Pons (tissue), 1 donor: Measurements from ENCODE around the gene EHMT1.

Source experiments
- DNase-seq: peaks from one replicate; pipeline ENCODE4 v3.0.0-alpha.2; 2016; ENCODE audit warnings: low spot score

Gene EHMT1

DNA sequence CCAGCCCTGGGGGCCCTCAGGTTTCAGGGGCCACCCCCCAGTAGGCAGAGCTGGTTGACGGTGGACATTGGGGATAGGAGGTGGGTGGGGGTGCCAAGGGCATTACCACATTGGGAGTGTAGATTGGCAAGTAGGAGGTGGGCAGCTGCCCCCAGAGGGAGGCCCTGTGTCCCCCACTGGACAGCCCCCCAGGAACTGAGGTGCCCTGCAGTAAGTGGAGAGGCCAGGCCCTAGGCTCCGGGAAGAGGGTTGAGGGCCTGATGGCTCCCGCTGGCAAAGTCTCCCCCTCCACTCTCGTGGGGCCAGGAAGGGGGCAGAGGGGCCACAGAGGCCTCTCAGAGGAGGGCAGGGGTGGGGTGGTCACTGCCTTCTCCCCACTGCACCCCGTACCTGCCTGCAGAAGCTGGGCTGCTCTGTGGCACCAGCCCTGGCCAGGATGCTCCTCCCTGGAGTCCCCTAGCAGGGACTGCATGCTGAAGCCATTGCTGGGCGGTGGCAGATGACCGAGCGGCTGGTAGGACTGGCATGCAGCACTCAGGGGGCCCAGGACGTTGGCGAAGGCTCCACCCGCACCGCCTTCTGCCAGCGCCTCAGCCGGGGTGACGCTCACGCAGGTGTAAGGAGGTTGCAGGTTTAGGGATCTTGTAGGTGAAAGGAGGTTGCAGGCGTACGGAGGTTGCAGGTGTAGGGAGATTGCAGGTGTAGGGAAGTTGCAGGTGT, 169.1 kb downstream of the EHMT1 start:
- no peak for DNase-seq

DNA sequence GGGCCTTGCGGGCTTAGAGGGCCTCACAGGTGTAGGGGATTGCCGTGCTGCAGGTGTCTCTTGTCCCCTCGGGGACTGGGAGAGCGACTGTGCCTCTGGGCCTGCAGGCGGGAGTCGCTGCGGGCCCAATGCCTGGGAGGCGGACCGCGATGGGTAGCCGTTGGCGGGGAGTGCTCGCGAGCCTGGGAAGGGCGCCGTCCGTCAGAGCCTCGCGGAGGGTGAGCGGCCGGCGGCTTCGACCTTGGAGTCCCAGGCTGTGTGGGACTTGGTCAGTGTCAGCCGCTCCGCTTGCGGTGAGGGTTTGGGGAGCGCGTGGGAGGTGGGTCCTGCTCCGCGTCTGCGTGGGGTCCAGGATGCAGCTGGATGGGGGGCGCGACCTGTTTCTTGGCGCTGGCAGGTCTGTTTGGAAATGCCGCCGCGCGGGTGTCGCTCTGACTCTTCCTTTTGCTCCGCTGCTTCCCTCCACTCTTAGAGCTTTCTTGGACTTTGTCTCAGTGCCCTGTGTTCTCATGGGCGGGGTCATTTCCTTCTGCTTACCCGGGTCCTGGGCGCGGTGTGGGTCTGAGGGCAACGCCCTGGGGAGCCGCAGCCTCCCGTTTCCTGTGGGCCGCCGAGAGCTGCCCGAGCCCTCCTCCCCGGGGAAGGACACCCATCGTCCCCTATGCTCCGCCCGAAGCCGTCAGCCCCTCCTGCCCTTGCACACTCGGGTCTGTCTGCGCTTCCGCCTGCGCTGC, 169.9 kb downstream of the EHMT1 start:
- DNase-seq, result no peak

DNA sequence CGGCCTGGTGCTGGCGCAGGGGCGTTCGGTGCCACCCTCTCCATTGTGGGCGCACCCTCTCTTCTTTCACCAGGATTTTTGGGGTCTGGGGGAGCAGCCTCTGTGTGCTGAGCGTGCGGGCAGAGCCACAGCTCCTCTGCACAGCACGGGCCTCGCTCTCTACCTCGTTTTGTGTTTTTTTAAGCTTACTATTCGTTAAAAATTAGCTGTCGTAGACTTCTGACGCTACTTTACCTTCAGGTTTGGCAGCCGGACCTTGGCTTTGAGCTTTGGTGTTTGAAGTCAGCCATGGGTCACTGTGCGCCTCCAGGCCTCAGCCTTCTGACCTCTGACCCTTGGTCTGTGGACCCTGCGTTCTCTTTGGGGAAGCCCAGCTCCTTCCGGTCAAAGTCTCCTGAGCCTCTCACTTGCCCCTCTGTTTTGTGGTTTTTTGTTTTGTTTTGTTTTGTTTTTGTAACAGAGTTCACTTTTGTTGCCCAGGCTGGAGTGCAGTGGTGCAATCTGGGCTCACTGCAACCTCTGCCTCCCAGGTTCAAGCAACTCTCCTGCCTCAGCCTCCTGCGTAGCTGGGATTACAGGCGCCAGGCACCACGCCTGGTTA, 170.6 kb downstream of the EHMT1 start:
- no peak for DNase-seq

DNA sequence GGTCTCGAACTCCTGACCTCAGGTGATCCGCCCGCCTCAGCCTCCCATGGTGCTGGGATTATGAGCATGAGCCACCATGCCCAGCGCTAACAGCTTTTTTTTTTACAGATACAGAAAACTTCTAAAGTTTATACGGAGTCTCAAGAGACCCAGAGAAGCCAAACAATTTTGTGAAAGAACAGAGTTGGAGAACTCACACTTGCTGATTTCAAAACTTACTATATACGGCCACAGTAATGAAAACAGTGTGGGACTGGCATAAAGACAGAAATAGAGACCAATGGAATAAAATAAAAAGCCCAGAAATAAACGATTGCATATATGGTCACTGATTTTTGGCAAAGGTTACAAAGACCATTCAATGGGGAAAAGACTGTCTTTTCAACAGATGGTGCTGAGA, 173.1 kb downstream of the EHMT1 start:
- DNase-seq, result no peak

DNA sequence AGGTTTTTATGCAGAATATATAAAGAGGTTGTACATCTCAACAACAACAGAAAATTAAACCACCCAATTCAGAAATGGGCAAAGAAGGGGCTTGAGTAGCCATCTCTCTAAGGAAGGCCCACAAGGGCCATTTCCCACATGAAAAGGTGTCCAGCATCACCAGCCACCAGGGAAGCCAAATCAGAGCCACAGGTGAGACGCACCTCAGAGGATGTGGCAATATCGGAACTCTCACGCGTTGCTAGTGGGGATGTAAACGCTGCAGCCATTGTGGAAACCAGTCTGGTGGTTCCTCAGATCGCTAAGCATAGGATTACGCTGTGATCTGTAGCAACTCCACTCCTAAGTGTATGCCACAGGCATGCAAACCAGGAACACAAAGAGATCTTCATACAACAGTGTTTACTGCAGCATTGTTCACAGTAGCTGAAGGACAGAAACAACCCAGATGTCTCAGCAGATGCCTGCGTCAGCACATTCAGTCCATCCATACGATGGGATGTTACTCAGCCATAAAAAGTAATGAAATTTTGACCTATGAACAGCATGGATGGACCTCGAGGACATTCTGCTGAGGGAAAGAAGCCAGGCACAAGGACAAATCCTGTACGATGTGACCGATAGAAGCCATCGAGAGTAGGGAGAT, 174.5 kb downstream of the EHMT1 start:
- peak; percentile 91 for DNase-seq

DNA sequence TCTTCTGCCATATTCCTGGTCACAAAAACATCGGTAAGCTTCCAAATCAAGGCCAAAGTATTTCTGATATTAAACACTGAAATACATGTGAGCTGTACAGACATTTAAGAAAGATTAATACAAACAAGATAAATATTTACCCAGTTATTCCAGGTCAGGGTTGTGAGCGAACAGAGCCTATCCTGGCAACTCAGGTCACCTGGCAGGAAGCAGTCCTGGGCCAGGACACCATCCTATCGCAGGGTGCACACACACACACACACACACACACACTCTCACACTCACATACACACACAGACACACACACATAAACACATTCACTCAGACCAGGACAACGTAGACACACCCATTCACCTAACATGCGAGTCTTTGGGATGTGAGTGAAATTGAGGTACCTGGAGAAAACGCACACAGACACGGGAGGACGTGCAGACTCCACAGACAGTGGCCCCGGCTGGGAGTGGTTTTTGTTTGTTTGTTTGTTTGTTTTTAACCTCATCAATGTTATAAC, 176.4 kb downstream of the EHMT1 start:
- no peak for DNase-seq

DNA sequence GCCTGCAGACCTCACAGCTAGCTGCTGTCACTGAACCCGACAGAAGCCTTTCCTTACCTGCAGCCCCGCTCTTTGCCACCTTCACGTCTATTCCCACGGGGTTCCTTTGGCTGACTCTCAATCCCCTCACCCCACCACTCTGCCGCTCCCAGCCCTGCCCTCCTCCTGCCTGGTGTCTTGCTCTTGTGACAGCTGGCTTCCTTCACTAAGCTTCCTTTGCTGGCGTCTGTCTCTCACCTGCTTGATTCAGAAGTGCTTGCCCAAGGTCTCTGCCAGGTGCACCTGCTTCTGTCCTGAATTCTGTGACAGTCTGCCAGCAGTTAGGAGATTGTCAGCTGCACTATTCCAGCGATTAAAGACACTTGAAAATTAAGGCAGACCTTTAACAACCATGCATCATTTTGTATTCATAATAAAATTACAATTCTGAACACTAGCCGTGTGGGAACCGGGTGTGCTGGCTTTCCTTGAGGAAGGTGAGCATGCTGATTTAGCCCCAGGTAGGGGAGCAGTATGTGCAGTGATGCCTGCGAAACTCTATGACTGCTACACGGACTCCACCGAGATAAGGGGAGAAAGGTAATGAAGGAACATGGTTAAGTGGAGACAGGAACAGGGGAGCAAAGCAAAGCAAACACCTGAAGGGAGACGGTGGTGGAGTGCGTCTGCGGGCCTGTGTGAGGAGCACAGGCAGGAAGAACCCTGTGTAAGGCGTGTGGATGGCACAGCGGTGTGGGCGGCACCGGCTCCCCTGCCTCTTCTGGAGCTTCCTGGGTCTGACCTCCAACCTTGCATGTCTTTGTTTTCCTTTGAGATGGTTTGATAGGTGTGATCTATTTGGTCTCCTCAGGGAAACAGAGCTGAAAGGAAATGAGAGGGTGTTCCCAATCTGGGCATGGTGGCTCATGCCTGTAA, 178.7 kb downstream of the EHMT1 start:
- no peak for DNase-seq

DNA sequence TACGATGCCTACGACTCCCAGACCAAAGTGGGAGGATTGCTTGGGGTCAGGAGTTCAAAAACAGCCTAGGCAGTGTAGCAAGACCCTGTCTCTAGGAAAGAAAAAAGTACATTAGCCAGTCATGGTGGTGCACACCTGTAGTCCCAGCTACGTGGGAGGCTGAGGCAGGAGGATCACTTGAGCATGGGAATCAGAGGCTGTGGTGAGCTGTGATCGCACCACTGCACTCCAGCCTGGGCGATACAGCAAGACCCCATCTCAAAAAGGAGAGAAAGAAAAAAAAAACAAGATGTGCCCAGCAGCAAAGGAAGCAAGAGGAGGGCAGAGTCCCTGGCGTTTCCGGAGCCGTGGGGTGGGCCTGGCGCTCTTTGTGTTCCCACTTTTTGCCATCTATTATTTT, 179.3 kb downstream of the EHMT1 start:
- no peak for DNase-seq

DNA sequence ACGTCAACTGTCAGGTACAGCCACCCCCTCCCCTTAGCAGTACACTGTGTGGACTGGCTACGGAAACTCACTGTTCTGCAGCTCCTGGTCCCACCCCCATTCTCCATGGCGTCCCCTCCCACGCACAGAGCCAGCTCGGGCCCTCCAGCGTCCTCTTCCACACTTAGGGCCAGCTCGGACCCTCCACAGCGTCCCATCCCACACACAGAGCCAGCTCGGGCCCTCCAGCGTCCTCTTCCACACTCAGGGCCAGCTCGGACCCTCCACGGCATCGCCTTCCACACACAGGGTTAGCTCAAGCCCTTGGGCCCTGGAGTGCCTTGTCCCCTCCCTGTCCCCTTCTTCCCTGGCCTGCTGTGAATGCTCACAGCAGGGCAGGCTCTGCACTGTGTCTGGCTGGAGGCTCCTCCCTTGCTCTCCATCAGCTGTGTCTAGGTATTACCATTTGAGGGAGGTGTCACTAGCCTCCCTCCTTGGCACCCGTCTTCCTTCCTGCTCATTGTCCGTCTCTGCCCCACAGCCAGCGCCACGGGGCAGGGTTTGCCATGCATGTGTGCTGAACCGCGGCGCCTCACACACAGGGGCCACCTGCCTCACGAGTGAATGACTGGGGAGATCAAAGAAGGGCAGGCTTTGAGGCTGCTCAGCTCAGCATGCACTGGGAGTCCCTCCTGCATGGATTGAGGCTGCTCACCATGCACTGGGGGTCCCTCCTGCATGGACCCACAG, 180.3 kb downstream of the EHMT1 start:
- DNase-seq, result no peak

DNA sequence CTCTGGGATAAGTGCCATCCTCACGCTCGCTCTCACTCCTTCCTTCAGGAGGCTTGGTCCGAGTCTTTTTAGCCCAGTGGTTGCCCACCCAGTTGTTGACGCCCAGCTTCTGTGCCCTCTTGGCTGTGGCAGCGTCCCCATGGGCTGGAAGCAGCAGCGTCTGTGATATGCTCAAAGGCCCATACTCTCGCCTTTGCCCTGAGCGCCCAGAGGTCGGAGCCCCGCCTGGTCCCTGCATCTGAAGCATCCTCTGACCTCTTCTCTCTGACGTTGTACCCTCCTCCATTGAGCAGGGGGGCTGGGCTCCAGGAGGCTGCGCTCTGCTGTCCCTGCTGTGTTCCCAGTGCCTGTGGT, 180.8 kb downstream of the EHMT1 start:
- DNase-seq, result no peak

DNA sequence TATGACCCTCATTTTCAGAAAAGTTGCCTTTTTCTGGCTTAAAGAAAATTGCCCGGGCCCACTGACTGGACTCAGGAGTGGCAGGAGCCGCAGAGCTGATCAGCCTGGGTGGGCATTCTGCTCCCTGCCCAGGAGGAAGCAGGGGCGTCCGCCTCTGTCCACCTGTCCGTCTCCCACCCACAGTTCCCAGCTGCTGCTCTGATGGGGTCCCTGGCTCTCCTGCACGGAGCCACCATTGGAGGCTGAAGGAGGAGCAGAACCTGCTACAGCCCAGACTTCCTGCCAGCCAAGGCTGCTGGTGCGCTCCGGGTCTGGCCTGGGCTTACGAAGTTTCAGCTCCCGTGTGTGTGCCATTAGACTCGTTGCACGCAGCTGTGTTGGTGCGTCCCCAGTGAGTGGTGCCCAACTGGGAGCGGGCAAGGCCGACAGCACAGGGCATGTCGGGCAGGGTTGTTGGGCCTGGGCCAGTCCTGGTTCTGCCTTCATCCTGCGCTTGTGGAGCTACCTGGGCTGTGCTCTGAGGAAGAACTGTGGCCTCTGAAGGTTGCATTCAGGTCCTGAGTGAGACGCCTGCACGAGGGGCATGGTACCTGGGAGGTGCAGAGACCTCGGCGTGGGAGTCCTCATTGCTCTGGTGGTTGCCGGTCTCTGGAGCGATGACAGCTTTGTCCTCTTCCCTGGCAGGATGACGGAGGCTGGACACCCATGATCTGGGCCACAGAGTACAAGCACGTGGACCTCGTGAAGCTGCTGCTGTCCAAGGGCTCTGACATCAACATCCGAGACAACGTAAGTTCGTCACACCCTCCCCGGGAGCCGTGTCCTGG, 181.6 kb downstream of the EHMT1 start:
- no peak for DNase-seq

DNA sequence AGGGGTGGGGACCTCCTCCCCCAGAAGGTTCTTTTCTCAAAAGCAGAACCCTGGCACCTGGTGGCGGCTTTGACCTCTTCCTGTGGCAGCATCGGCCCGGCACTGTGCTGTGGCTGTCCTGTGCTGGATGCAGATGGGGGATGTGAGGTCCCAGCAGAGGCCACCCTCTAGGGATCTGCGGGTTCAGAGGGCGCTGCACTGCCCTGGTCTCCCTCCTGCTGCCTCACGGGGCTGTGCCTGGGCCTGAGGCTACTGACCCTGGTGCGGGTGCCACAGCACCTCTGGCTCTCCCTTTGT, 182.2 kb downstream of the EHMT1 start:
- no peak for DNase-seq

DNA sequence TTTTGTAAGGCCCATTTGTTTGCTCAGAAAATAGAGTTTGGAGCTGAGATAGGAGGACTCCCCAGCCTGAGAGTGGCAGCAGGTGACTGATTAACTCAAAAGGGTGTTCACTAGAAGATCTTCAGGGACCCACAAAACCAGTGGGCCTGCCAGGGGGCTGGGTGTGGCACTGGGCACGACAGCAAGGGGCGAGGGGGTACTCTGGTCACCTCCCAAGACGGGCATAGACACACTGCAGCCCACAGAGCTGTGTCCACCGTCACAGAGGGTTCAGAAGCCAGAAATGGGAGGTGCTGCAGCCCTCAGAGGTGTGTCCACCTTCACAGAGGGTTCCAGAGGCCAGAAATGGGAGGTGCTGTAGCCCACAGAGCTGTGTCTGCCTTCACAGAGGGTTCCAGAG, 183.2 kb downstream of the EHMT1 start:
- DNase-seq, result no peak

DNA sequence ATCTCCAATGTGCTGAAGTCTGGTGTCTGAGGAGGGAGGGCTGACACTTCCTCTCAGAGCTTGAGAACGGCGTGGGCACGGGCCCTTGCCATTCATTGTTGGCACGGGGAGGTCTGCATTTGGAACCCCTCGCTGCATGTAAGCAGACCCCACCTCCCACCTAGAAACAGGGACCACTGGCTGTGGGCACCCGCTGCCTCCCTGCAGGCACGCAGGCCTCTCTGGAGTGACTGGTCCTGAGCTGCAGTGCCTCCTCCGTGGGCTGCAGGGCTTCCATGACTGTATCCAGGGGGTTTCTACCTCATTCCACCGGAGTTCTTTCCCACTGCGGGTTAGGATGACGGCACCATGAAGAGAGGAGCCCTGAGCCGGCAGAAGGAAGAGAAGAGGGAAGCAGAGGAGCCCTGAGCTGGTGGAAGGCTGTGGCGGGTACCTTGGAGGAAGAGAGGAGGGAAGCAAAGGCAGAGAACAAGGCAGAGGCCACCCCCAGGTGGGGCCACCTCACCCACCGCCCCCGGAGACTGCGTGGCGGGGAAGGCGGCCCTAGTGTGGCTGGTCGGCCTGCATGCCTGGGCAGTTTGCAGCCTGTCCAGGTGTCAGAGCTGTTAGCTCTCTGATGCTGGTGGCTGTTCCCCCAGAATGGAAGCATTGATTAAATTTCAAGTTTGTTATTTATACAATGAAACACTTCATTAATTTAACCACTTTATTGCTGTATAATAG, 183.9 kb downstream of the EHMT1 start:
- DNase-seq, result no peak

DNA sequence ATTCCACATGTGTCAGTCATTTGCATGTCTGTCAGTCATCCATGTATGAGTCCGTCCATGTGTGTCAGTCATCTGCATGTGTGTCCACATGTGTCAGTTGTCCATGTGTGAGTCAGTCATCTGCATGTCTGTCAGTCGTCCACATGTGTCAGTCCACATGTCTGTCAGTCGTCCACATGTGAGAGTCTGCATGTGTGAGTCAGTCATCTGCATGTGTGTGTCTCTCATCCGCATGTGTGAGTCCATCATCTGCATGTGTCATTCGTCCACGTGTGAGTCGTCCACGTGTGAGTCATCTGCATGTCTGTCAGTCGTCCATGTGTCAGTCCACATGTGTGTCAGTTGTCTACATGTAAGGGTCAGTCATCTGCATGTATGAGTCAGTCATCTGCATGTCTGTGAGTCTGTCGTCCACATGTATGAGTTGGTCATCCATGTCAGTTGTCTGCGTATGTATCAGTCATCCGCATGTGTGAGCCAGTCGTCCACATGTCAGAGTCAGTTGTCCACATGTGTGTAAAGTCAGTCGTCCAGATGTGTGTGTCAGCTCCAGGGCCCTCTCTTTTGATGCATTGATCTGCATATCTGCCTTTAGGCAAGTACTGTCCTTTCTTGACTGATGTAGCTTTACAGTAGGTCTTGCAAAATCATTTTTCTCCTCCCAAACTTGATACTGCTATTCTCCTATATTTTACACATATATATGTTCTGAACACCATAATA, 186.3 kb downstream of the EHMT1 start:
- no peak for DNase-seq

DNA sequence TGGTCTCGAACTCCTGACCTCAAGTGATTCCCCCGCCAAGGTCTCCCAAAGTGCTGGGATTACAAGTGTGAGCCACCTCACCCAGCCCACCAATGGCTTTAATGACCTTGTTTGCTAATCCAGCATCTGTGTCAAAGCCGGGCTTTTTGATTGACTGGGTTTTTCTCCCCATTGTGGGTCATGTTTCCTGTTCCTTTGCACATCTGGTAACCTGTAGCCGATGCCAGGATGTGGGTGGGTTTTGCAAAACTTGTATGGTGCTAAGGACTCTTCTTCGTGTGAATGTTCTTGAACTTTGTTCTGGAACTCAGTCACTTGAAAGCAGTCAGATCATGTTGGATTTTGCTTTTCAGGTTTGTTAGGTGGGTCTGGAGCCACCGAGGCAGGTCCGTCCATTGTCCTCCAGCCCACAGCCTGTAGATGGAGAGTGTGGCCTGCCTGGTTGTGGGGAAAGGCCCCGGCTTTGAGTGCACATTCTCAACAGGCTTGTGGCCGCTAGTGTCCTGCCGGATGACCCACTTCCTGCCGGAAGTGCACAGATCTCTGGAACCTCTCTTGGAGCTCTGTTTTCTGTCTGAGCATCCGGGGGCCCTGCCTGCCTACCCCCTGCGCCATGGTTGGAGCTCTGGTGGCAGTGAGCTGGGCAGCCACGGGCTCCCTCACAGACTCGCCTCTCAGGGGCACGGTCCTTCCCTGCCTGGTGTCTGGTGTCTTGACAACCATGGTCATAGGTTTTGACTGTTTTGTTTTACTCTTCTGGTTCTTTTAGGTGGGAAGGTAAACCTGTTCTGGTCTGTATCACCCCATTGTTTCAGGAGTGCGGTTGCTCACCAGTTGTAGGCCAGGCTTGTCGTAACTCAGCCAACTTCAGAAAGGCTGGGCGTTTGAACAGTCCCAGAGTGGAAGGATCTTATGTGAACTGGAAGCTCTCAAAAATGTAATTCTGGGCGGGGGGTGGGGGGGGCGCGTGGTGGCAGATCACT, 189.2 kb downstream of the EHMT1 start:
- no peak for DNase-seq

DNA sequence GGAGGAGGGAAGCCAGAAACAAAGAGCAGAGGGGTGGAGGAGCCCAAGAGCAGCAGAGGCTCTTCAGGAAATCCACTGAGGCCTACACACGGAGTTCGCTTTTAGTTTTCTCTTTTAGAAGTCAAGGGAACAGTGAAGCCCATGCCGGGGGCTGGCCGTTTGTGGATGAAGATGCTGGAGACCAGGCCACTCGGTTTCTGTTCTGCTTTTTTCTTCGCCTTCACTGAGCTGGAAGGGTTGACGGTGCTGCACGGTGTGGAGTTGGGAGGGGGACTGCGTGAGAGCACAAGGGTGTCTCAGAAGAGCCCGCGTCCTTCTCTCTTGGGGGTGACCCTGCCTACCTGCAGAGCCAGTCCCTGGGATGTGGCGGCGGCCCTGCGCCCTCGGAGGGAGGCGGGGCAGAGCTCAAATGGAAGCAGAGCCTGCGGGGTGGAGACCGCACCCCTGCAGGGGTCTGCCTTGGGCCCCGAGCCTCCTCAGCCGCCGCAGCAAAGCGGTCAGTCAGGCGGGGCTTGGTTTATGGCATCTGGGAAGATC, 190.3 kb downstream of the EHMT1 start:
- no peak for DNase-seq
